Measurements from ENCODE around the gene SETD7.

- TF ChIP-seq POLR2AphosphoS5 (IDR thresholded peaks at IDR 0.05; ENCODE audit: low read depth, low read length) (no peak), REST (IDR thresholded peaks at IDR 0.05; ENCODE audit: insufficient read depth in 1 of 2, low read depth in 2 of 2, low read length in 2 of 2) (no peak), TAF1 (IDR thresholded peaks at IDR 0.05; ENCODE audit: borderline replicate concordance, insufficient read depth, low read length) (no peak), SIN3A (IDR thresholded peaks at IDR 0.05; ENCODE audit: borderline replicate concordance, insufficient read depth, low read length) (no peak)
These were observed 56.8 kb downstream of the SETD7 start for GRCh38 chr4:139499186-139499585.
